ENCODE measurements around the gene PARD3B. TPM values are rescaled to one million over a fixed set of nuclear protein-coding genes. Genes with fewer than 3 reads are reported as not detected.

The PARD3B gene
- total RNA-seq, 1 experiment from 2014 or later: 2.0 TPM

- H3K9me3 ChIP-seq (ENCODE audit: control insufficient read depth in 1 of 2, insufficient read depth in 1 of 2, low read depth in 1 of 2, low read length in 2 of 2): no peaks in the 10 kb centered on the region
- intact Hi-C loops (cut with micrococcal nuclease): no loop called here
- POLR2A ChIA-PET: no interaction called here
- no peak overlapping the region for H3K9ac ChIP-seq (ENCODE audit: low read length)
- H3K4me3 ChIP-seq (replicated peaks in 1 of 2; ENCODE audit: low read depth in 1 of 2, low read length in 2 of 2): no peak overlapping the region
- no peak for ATAC-seq
- H3K27ac ChIP-seq (ENCODE audit: low read depth, low read length): no peak overlapping the region
- no peak for DNase-seq (ENCODE audit: low read depth, low spot score)
- no peaks in the 10 kb centered on the region for H3K4me1 ChIP-seq (ENCODE audit: control insufficient read depth in 1 of 2, insufficient read depth in 2 of 2, low read length in 2 of 2)
- no peaks in the 10 kb centered on the region for H3K9me2 ChIP-seq (ENCODE audit: insufficient read depth)
- no peak overlapping the region for H3K4me2 ChIP-seq (ENCODE audit: low read length)
- H3K27me3 ChIP-seq (ENCODE audit: insufficient read depth, low read length): 0 out of 2 replicates have a peak, but pooled peaks cover 8% of the 10 kb centered on the region
- BruUV-seq (replicated peaks): no TSS peak
- TF ChIP-seq REST (IDR thresholded peaks at IDR 0.05; ENCODE audit: low read depth) (no peak), CBX3 (IDR thresholded peaks at IDR 0.05; ENCODE audit: low read depth) (no peak), ZFX (IDR thresholded peaks at IDR 0.05) (no peak), SP1 (IDR thresholded peaks at IDR 0.05; ENCODE audit: low read depth) (no peak), ELF1 (IDR thresholded peaks at IDR 0.05; ENCODE audit: borderline replicate concordance, low read depth) (no peak), TCF7L2 (IDR thresholded peaks at IDR 0.05; ENCODE audit: borderline replicate concordance, extremely low read depth, insufficient read depth, insufficient read length) (no peak), POLR2AphosphoS5 (IDR thresholded peaks at IDR 0.05; ENCODE audit: low read depth, low read length) (no peak), EZH2phosphoT487 (IDR thresholded peaks at IDR 0.05; ENCODE audit: borderline replicate concordance) (no peak), FOSL1 (IDR thresholded peaks at IDR 0.05; ENCODE audit: low read depth) (no peak), POLR2A (IDR thresholded peaks at IDR 0.05; ENCODE audit: borderline replicate concordance, extremely low read depth, insufficient read depth, insufficient read length) (no peak), EZH2 (IDR thresholded peaks at IDR 0.05) (no peak), ZNF274 (IDR thresholded peaks at IDR 0.05; ENCODE audit: low read depth, low read length) (no peak), YY1 (IDR thresholded peaks at IDR 0.05; ENCODE audit: extremely low read depth, insufficient replicate concordance, low read depth, low read length) (no peak), RAD21 (IDR thresholded peaks at IDR 0.05; ENCODE audit: low read depth) (no peak), SRF (IDR thresholded peaks at IDR 0.05; ENCODE audit: low read depth) (no peak), SIN3A (IDR thresholded peaks at IDR 0.05; ENCODE audit: low read depth) (no peak), JUND (IDR thresholded peaks at IDR 0.05) (no peak), EGR1 (IDR thresholded peaks at IDR 0.05; ENCODE audit: low read depth) (no peak)
- TF ChIP-seq, protein P1, sequence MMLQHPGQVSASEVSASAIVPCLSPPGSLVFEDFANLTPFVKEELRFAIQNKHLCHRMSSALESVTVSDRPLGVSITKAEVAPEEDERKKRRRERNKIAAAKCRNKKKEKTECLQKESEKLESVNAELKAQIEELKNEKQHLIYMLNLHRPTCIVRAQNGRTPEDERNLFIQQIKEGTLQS (IDR thresholded peaks at IDR 0.05): no peak
- TF ChIP-seq, protein P2, sequence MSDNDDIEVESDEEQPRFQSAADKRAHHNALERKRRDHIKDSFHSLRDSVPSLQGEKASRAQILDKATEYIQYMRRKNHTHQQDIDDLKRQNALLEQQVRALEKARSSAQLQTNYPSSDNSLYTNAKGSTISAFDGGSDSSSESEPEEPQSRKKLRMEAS (IDR thresholded peaks at IDR 0.05): no peak
- H4K20me1 ChIP-seq (ENCODE audit: insufficient read depth): no peaks in the 10 kb centered on the region
- no peaks in the 10 kb centered on the region for H3K36me3 ChIP-seq (ENCODE audit: control insufficient read depth in 1 of 2, insufficient read depth in 2 of 2, low read length in 2 of 2)
- CTCF ChIA-PET: no interaction called here
- RAD21 ChIA-PET (ENCODE audit: low non-redundant PET in 1 of 2, low total read pairs in 2 of 2, uncharacterized antibody in 2 of 2, unreplicated experiment in 2 of 2): no interaction called here
- H2AFZ ChIP-seq (ENCODE audit: low read depth, low read length, poor library complexity, severe bottlenecking): no peak overlapping the region
- H3K79me2 ChIP-seq (ENCODE audit: insufficient read depth, low read length): no peaks in the 10 kb centered on the region
Observed at GRCh38 chr2:205357732-205358131, 812.5 kb downstream of the PARD3B start.
